Upper lobe of left lung (tissue), 6 donors: ENCODE measurements around the gene PHOSPHO2. TPM values are rescaled to one million over a fixed set of nuclear protein-coding genes. Genes with fewer than 3 reads are reported as not detected.
"Not testable (repeated sequence)": the region's sequence is repeated elsewhere in the genome, so short reads cannot be mapped to it uniquely, and the experiment has no call there.

Experiments
- ATAC-seq, 2 donors: fragments of 200-7000 bp; cut with Tn5 transposase; one replicate each; pipeline ENCODE4 v1.9.1; 2022; ENCODE audit warnings: mild to moderate bottlenecking in 2 of 2, moderate library complexity in 2 of 2; ENCODE audit not compliant: low FRiP score in 2 of 2
- DNase-seq, 2 donors: peaks; one replicate each; pipeline ENCODE4 v3.0.0-alpha.2; 2019 to 2020
- H3K27ac ChIP-seq, 4 donors: fragments of 200-600 bp; sonication (generic); one replicate each; pipeline ENCODE4 v1.5.1; 2016 to 2019
- H3K27me3 ChIP-seq, 4 donors: fragments of 200-600 bp; sonication (generic); one replicate each; pipeline ENCODE4 v1.5.1; 2017 to 2019
- H3K36me3 ChIP-seq, 4 donors: fragments of 200-600 bp; sonication (generic); one replicate each; pipeline ENCODE4 v1.5.1; 2016 to 2019
- H3K4me1 ChIP-seq, 4 donors: fragments of 200-600 bp; sonication (generic); one replicate each; pipeline ENCODE4 v1.5.1; 2018 to 2019
- H3K4me3 ChIP-seq, 4 donors: fragments of 200-600 bp; sonication (generic); one replicate each; pipeline ENCODE4 v1.5.1; 2017 to 2019; ENCODE audit warnings: mild to moderate bottlenecking in 2 of 4, moderate library complexity in 1 of 4
- H3K9me3 ChIP-seq, 4 donors: fragments of 200-600 bp; sonication (generic); one replicate each; pipeline ENCODE4 v1.5.1; 2018 to 2019
- CTCF ChIP-seq, 6 experiments: fragments of 450-650 bp in 4 of 6; fragments of 200-600 bp in 2 of 6; sonication (generic) in 2 of 6; IDR thresholded peaks; one replicate each; pipeline ENCODE4 v1.5.1; 2016 to 2019; ENCODE audit warnings: antibody characterized with exemption in 6 of 6
- EP300 ChIP-seq, 4 donors: sonication (generic); formaldehyde crosslinking; IDR thresholded peaks; one replicate each; pipeline ENCODE4 v1.5.1; 2017; ENCODE audit warnings: antibody characterized with exemption in 4 of 4, control low read depth in 2 of 4
- POLR2A ChIP-seq, 4 donors: fragments of 450-650 bp; IDR thresholded peaks; one replicate each; pipeline ENCODE4 v1.5.1; 2016 to 2017; ENCODE audit warnings: antibody characterized with exemption in 4 of 4, mild to moderate bottlenecking in 2 of 4
- POLR2AphosphoS5 ChIP-seq, 2 donors: sonication (generic); formaldehyde crosslinking; IDR thresholded peaks; one replicate each; pipeline ENCODE4 v1.5.1; 2017; ENCODE audit warnings: antibody characterized with exemption in 2 of 2
- WGBS, 2 donors: methylation state at CpG; one replicate each; pipeline ENCODE4 v1.1.5; 2017 to 2018; 5-methylcytosine and 5-hydroxymethylcytosine counted together
- total RNA-seq, 6 donors: library from RNA; depleted of rRNA in 4 of 6; stranded (reverse); fragments of >200 nt in 4 of 6; gene quantifications; one replicate each; pipeline versions ENCODE4 v1.1.0 to v1.2.1, GENCODE V29; 2016 to 2021
- donor health status: DM: no; HTN: no; CAD: no; lungs with moderate emphysema.
- donor health status: DM: no; HTN: yes; CAD: no; lungs with severe emphysema.

Gene PHOSPHO2
- total RNA-seq, 6 donors from 2014 or later = 3.7 to 29.3 (median 5.3) TPM

- ATAC-seq = no peak
- TF ChIP-seq CTCF (IDR thresholded peaks at IDR 0.05) = no peak
- no peak for TF ChIP-seq EP300 (IDR thresholded peaks at IDR 0.05)
- TF ChIP-seq POLR2AphosphoS5 (IDR thresholded peaks at IDR 0.05) = no peak
- TF ChIP-seq POLR2A (IDR thresholded peaks at IDR 0.05) = no peak
- H3K36me3 ChIP-seq = peaks cover 0 to 3% (median 0%) of the 10 kb centered on the region in 4 donors
- no peak for DNase-seq
- H3K4me3 ChIP-seq = no peak overlapping the region
- H3K9me3 ChIP-seq = no peaks in the 10 kb centered on the region
- no peak overlapping the region for H3K27ac ChIP-seq
- peaks cover 7 to 24% (median 9%) of the 10 kb centered on the region in 4 donors for H3K4me1 ChIP-seq
- no peaks in the 10 kb centered on the region for H3K27me3 ChIP-seq
These were observed 2.1 kb downstream of the PHOSPHO2 start for GRCh38 chr2:169696381-169696780.

GRCh38 chr2:169699173-169699572, 4.9 kb downstream of the PHOSPHO2 start:
- WGBS, 2 donors = 90 to 98% methylated on average over 2 of the region's 2 CpGs
- H3K9me3 ChIP-seq, ATAC-seq, H3K4me3 ChIP-seq, H3K27me3 ChIP-seq, H3K27ac ChIP-seq, H3K36me3 ChIP-seq, DNase-seq: not testable (repeated sequence)
- H3K4me1 ChIP-seq = peaks cover 0 to 12% (median 5%) of the 10 kb centered on the region in 4 donors

GRCh38 chr2:169702996-169703395, 8.7 kb downstream of the PHOSPHO2 start:
- Histone ChIP-seq H3K27ac (no peak overlapping the region), H3K27me3 (no peaks in the 10 kb centered on the region), H3K4me3 (no peak overlapping the region), H3K36me3 (peaks cover 0 to 3% (median 0%) of the 10 kb centered on the region in 4 donors), H3K9me3 (no peaks in the 10 kb centered on the region), H3K4me1 (peaks cover 0 to 5% (median 2%) of the 10 kb centered on the region in 4 donors)
- no peak for ATAC-seq
- no peak for TF ChIP-seq CTCF (IDR thresholded peaks at IDR 0.05)
- TF ChIP-seq POLR2A (IDR thresholded peaks at IDR 0.05) = no peak
- no peak for TF ChIP-seq POLR2AphosphoS5 (IDR thresholded peaks at IDR 0.05)
- no peak for TF ChIP-seq EP300 (IDR thresholded peaks at IDR 0.05)
- WGBS, 2 donors = 79 to 81% methylated on average over 3 of the region's 3 CpGs
- DNase-seq = no peak

GRCh38 chr2:169704160-169704708, 10.0 kb downstream of the PHOSPHO2 start:
- Histone ChIP-seq H3K27ac (no peak overlapping the region), H3K4me1 (peaks cover 0 to 5% (median 2%) of the 10 kb centered on the region in 4 donors), H3K9me3 (no peaks in the 10 kb centered on the region), H3K36me3 (no peaks in the 10 kb centered on the region), H3K27me3 (no peaks in the 10 kb centered on the region), H3K4me3 (no peak overlapping the region)
- no peak for DNase-seq
- 88 to 92% methylated on average over 1 of the region's 1 CpG for WGBS, 2 donors
- no peak for TF ChIP-seq EP300 (IDR thresholded peaks at IDR 0.05)
- TF ChIP-seq CTCF (IDR thresholded peaks at IDR 0.05) = no peak
- no peak for TF ChIP-seq POLR2AphosphoS5 (IDR thresholded peaks at IDR 0.05)
- TF ChIP-seq POLR2A (IDR thresholded peaks at IDR 0.05) = no peak
- no peak for ATAC-seq

- ATAC-seq (no peak), DNase-seq (no peak)
- H3K27me3 ChIP-seq = no peaks in the 10 kb centered on the region
- H3K4me1 ChIP-seq = peaks cover 0 to 11% (median 2%) of the 10 kb centered on the region in 4 donors
- WGBS, 2 donors = 60 to 63% methylated on average over 2 of the region's 2 CpGs
- TF ChIP-seq POLR2AphosphoS5 (IDR thresholded peaks at IDR 0.05) = no peak
- TF ChIP-seq EP300 (IDR thresholded peaks at IDR 0.05) = no peak
- no peak for TF ChIP-seq CTCF (IDR thresholded peaks at IDR 0.05)
- H3K27ac ChIP-seq = no peak overlapping the region
- H3K9me3 ChIP-seq = no peaks in the 10 kb centered on the region
- no peaks in the 10 kb centered on the region for H3K36me3 ChIP-seq
- H3K4me3 ChIP-seq = no peak overlapping the region
These were observed 11.7 kb downstream of the PHOSPHO2 start for GRCh38 chr2:169705927-169706326.
